ENCODE measurements around the gene DENND6A.
A peak's percentile ranks its signal among the peaks of the same experiment; 100 is the strongest.
"Not testable (repeated sequence)": the region's sequence is repeated elsewhere in the genome, so short reads cannot be mapped to it uniquely, and the experiment has no call there.

Gene DENND6A

GRCh38 chr3:57699591-57699990, 6.7 kb upstream of the DENND6A start:
- H3K36me3 ChIP-seq (ENCODE audit: low read length): no peaks in the 10 kb centered on the region
- H3F3A ChIP-seq (ENCODE audit: insufficient read depth): no peaks in the 10 kb centered on the region
- H2AFZ ChIP-seq (ENCODE audit: low read depth, low read length, severe bottlenecking): no peak overlapping the region
- no peak overlapping the region for H3K9ac ChIP-seq (ENCODE audit: low read length)
- no peak for TF ChIP-seq CTCF (IDR thresholded peaks at IDR 0.05; ENCODE audit: insufficient read depth, low read length, poor library complexity, severe bottlenecking)
- no peak for TF ChIP-seq EZH2phosphoT487 (conservative IDR thresholded peaks at IDR 0.05; ENCODE audit: low read length)
- no peaks in the 10 kb centered on the region for H3K9me3 ChIP-seq (ENCODE audit: insufficient read depth, low read length)
- no peaks in the 10 kb centered on the region for H4K20me1 ChIP-seq (ENCODE audit: low read depth, low read length)
- H3K27ac ChIP-seq (ENCODE audit: low read depth, low read length): no peak overlapping the region
- no peak overlapping the region for H3K4me2 ChIP-seq (ENCODE audit: low read depth, low read length, poor library complexity, severe bottlenecking)
- no peaks in the 10 kb centered on the region for H3K27me3 ChIP-seq (ENCODE audit: low read length)
- no peaks in the 10 kb centered on the region for H3K79me2 ChIP-seq (ENCODE audit: insufficient read depth, low read length)
- no peaks in the 10 kb centered on the region for H3K9me2 ChIP-seq (replicated peaks; ENCODE audit: insufficient read depth, low read length)
- H3K4me3 ChIP-seq (ENCODE audit: insufficient read depth, low read length, poor library complexity, severe bottlenecking): no peak overlapping the region

- H3K9me3 ChIP-seq (ENCODE audit: insufficient read depth, low read length): no peaks in the 10 kb centered on the region
- H3K9ac ChIP-seq (ENCODE audit: low read length): no peak overlapping the region
- H3K36me3 ChIP-seq (ENCODE audit: low read length): no peaks in the 10 kb centered on the region
- H3K4me3 ChIP-seq (ENCODE audit: insufficient read depth, low read length, poor library complexity, severe bottlenecking): no peak overlapping the region
- TF ChIP-seq CTCF (IDR thresholded peaks at IDR 0.05; ENCODE audit: insufficient read depth, low read length, poor library complexity, severe bottlenecking) (no peak), EZH2phosphoT487 (conservative IDR thresholded peaks at IDR 0.05; ENCODE audit: low read length) (no peak)
- no peak overlapping the region for H3K27ac ChIP-seq (ENCODE audit: low read depth, low read length)
- no peaks in the 10 kb centered on the region for H3K9me2 ChIP-seq (replicated peaks; ENCODE audit: insufficient read depth, low read length)
- H4K20me1 ChIP-seq (ENCODE audit: low read depth, low read length): no peaks in the 10 kb centered on the region
- H3K79me2 ChIP-seq (ENCODE audit: insufficient read depth, low read length): peaks cover 8% of the 10 kb centered on the region
- no peaks in the 10 kb centered on the region; the same call in 1 of the 2 replicates for H3F3A ChIP-seq (ENCODE audit: insufficient read depth)
- H2AFZ ChIP-seq (ENCODE audit: low read depth, low read length, severe bottlenecking): no peak overlapping the region
- no peak overlapping the region for H3K4me2 ChIP-seq (ENCODE audit: low read depth, low read length, poor library complexity, severe bottlenecking)
- no peaks in the 10 kb centered on the region for H3K27me3 ChIP-seq (ENCODE audit: low read length)
Measured at GRCh38 chr3:57696801-57697321, 4.0 kb upstream of the DENND6A start.

GRCh38 chr3:57694146-57694545, 1.3 kb upstream of the DENND6A start:
- Histone ChIP-seq H3K4me3 (ENCODE audit: insufficient read depth, low read length, poor library complexity, severe bottlenecking) (no peak overlapping the region), H3K36me3 (ENCODE audit: low read length) (no peaks in the 10 kb centered on the region), H3K27ac (ENCODE audit: low read depth, low read length) (no peak overlapping the region), H3K27me3 (ENCODE audit: low read length) (no peaks in the 10 kb centered on the region), H4K20me1 (ENCODE audit: low read depth, low read length) (no peaks in the 10 kb centered on the region), H3K4me2 (ENCODE audit: low read depth, low read length, poor library complexity, severe bottlenecking) (no peak overlapping the region), H3K9me2 (replicated peaks; ENCODE audit: insufficient read depth, low read length) (no peaks in the 10 kb centered on the region), H3K79me2 (ENCODE audit: insufficient read depth, low read length) (peaks cover 35% of the 10 kb centered on the region), H3K9ac (ENCODE audit: low read length) (no peak overlapping the region), H3F3A (ENCODE audit: insufficient read depth) (peaks cover 10% of the 10 kb centered on the region; the same call in 1 of the 2 replicates), H2AFZ (ENCODE audit: low read depth, low read length, severe bottlenecking) (no peak overlapping the region), H3K9me3 (ENCODE audit: insufficient read depth, low read length) (no peaks in the 10 kb centered on the region)
- no peak for TF ChIP-seq EZH2phosphoT487 (conservative IDR thresholded peaks at IDR 0.05; ENCODE audit: low read length)
- TF ChIP-seq CTCF (IDR thresholded peaks at IDR 0.05; ENCODE audit: insufficient read depth, low read length, poor library complexity, severe bottlenecking): no peak

- H3K9me2 ChIP-seq (replicated peaks; ENCODE audit: insufficient read depth, low read length); H4K20me1 ChIP-seq (ENCODE audit: low read depth, low read length); H3K36me3 ChIP-seq (ENCODE audit: low read length); H2AFZ ChIP-seq (ENCODE audit: low read depth, low read length, severe bottlenecking); H3K9me3 ChIP-seq (ENCODE audit: insufficient read depth, low read length); H3K27me3 ChIP-seq (ENCODE audit: low read length): not testable (repeated sequence)
- H3K79me2 ChIP-seq (ENCODE audit: insufficient read depth, low read length): peaks cover 56% of the 10 kb centered on the region
- H3K9ac ChIP-seq (ENCODE audit: low read length): peak overlapping the region; percentile 82
- H3F3A ChIP-seq (ENCODE audit: insufficient read depth): peaks cover 11% of the 10 kb centered on the region; the same call in 1 of the 2 replicates
- H3K27ac ChIP-seq (ENCODE audit: low read depth, low read length): peak overlapping the region; percentile 77
- H3K4me3 ChIP-seq (ENCODE audit: insufficient read depth, low read length, poor library complexity, severe bottlenecking): peak overlapping the region; percentile 63
- H3K4me2 ChIP-seq (ENCODE audit: low read depth, low read length, poor library complexity, severe bottlenecking): peak overlapping the region; percentile 87
Measured at GRCh38 chr3:57692133-57692395, 813 bp downstream of the DENND6A start.
